COLO668 (cell line): Measurements from ENCODE around the gene KIAA1549.
"Not testable (repeated sequence)": the region's sequence is repeated elsewhere in the genome, so short reads cannot be mapped to it uniquely, and the experiment has no call there.

Source experiments
- DNase-seq: peaks from one replicate; lab custom pipeline; 2025; ENCODE audit not compliant: unreplicated experiment; lab: John Stamatoyannopoulos, UW

KIAA1549 gene

DNA sequence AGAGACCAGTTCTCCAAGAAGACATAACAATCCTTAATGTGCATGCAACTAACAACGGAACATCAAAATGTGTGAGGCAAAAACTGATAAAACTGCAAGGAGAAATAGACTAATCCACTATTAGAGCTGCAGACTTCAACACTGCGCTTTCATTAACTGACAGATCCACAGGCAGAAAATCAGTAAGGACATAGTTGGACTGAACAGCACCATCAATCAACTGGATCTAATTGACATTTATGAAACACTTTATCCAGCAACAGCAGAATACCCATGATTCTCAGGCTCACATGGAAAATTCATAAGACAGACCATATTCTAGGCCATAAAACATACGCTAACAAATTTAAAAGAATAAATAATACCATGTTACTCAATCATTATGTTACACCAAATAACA, 161.6 kb downstream of the KIAA1549 start:
- no peak for DNase-seq

DNA sequence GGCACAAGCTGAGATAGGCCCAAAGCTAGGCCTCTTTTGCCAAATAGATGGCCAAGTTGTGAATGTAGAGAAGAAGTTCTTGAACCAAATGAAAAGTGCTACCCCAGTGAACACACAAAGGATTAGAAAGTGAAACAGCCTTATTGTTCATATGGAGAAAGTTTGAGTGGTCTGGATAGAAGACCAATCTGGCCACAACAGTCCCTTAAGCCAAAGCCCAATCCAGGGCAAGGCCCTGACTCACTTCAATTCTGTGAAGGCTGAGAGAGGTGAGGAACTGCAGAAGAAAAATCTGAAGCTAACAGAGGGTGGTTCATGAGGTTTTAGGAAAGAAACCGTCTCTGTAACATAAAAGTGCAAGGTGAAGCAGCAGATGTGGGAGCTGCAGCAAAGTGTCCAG, 164.5 kb downstream of the KIAA1549 start:
- DNase-seq, result no peak

DNA sequence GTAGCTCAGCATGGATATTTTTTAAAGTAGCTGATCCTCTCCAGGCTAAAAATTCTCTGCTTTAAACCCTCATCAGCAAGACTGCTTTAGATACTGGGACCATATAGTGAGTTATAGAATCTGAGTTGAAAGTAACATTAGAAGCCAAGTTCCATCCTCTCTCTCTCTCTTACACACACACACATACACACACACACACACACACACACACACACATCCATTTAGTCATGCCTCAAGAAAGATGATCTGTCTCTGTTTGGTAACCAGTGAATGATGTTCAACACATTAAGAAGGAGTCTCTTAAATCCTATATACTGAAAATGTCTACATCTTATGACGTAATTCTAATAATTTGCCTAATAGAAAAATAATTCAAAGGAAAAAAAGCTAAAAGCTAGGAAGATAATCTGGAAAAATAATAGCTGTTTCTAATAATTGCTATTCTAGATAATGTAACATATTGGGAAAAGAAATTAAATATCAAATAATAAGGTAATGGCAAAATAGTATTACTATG, 166.3 kb downstream of the KIAA1549 start:
- no peak for DNase-seq

DNA sequence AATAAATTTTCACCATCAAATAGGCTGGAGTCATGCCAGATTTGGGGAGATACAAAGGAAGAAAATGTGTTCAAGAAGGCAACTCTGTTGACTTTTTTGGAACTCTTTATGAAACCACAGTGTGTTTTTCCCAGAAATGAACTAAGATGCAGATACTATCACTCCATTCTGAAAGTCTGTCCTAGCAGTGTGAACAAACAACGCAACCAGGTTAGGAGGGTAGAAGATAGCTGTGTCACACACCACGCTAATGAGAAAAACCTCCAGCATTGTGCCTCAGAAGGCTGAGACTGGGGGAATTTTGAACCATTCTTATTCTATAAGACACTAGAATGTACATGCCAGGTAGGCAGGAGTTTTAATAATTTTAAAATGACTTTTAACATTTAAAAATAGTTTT, 167.2 kb downstream of the KIAA1549 start:
- no peak for DNase-seq

DNA sequence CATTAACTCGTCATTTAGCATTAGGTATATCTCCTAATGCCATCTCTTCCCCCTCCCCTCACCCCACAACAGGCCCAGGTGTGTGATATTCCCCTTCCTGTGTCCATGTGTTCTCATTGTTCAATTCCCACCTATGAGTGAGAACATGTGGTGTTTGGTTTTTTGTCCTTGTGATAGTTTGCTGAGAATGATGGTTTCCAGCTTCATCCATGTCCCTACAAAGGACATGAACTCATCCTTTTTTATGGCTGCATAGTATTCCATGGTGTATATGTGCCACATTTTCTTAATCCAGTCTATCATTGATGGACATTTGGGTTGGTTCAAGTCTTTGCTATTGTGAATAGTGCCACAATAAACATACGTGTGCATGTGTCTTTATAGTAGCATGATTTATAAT, 169.9 kb downstream of the KIAA1549 start:
- not testable (repeated sequence) for DNase-seq

DNA sequence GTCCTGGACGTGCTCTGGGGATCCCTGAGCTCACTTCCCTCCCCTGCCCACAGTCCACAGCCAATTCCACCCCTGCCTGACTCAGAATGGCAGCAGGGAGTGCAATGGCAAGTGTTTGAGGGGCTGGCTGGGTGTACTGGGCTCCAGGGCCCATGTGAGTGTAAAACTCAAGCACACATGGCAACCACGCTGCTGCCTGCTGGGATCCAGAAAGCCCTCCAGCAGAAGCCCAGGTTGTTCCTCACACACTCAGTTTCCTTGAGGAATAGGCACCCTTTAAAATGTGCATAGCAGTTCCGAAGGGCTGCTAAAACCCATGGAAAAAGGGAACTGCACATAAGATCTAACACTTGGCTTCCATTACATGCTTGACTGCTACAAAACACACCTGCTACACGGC, 171.8 kb downstream of the KIAA1549 start:
- DNase-seq, result no peak

DNA sequence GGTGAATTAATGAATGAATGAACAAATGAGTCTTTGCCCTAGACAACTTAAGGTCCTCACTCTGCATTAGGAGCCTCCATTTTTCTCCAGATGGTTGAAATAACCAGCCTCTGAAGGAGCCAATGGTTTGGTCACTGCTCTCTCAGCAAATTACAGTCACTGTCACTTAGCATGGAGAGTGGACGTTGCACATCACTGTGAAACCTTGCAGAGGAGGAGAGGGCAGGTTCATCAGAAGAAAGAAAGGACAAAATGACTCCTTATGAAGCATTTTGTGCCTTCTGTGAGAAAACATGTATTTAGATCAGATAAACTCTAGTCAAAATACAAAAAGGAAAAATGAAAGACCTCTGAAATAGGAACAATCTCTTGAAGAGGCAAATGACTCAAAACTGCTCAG, 176.6 kb downstream of the KIAA1549 start:
- no peak for DNase-seq

DNA sequence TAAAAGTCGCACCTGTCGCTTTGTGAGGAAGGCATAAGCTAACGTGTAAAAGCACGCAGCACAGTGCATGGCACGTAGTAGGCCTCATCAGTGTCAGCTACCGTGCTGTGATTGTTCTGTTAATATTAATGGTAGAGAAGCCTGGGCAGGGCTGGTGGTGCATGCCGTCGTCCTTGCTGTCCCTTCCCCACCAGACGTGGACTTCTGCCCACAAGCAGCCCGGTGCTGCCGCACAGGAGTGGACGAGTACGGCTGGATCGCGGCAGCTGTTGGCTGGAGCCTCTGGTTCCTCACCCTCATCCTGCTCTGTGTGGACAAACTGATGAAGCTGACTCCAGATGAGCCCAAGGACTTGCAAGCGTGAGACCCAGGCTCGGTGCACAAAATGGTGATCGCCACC, 178.5 kb downstream of the KIAA1549 start:
- no peak for DNase-seq

DNA sequence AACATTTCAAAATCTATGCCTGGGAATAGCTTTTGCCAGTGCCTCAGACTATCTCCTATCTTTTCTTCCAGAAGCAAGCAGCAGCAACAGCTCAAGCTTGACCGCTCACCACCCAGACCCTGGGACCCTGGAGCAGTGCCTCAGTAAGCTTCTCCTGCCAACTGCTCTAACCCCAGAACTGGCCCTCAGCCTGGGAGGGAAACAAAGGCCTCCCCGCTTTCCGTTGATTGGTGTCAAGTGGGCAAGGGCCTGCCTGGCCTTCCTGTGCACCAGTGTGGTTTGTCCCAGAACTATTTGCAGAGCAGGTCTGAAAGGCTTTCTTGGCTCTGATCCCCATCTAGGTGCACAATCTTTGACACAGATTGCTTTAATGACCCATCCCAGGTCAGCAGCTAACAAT, 179.9 kb downstream of the KIAA1549 start:
- no peak for DNase-seq

DNA sequence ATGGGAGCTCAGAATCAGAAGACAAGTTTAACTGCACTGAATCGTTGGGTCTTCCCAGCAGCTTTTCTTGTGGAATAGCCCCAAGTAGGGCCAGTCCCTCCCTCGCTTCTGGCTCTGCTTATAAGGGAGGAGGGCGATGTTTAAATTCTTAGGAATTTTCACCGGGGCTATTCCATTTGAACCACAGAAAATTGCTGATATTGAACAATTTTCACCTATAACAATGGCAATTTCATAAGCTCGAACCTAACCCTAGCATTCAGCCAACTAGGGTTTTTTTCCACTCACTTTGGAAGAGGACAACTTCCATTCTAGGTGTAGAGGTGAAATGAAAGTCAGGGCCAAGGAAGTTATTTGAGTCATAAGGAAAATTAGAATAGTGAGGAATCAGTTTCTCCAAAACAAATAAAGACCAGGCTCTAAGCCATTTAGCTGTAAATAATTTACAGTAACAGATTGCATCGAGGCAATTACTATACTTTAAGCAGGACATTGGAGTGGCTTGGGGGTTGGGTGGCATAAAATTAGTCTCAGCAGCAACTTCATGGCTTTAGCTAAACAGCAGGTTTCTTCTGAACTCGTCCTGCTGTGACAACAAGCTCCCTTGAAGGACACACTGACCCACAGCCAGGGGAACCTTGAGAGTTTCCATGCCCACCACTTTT, 181.7 kb downstream of the KIAA1549 start:
- DNase-seq, result no peak

DNA sequence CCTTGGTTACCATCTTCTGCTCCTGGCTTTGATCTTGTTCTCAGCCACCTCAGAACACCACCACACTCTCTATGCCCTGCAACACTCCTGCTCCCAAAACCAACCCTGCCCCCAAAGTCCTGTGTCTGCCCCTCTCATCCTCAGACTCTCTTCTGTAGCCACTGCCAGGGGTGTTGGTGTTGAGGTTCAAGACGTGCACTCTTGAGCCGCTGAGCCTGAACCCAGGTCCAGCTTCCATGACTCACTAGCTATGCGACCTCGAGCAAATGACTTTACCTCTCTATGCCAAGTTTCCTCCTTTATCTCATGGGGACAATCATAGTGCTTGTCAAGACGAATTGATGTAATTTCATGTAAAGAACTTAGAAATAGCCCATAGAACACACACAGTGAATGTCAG, 182.4 kb downstream of the KIAA1549 start:
- no peak for DNase-seq

DNA sequence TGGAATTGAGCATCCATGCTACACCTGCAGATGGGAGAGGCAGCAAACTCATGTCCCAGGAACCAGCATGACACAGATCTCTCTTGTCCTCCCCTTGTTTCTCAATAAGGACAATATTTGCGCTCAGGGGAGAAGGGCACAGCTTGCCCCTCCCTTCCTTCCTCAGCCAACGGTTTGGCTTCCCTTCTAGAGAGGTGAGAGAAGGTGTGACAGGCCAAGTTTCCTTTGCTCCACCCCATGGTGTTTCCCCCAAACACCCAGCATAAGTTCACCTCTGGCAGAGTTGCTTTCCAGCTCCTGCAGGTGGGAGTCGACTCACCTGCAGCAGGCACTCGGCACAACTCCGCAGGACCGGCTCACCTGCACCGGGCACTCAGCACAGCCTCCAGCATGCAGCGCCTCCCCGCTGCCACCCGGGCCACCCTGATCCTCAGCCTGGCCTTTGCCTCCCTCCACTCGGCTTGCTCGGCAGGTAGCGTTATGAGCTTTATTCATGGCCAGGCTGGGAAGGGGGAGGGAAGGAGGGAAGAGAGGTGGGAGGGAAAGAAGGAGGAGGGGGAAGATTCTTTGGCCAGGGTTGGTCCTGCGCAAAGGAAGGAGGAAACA, 183.4 kb downstream of the KIAA1549 start, which contains the start of the genes ATP6V0A4 and TMEM213:
TSS of gene ATP6V0A4 (minus strand) at position 482 of the 606 bp plus-strand sequence. CDS start 26,949 bp downstream, outside the sequence.
TSS of gene TMEM213 (plus strand) at position 280 of the 606 bp plus-strand sequence. CDS start at position 391, 111 bp downstream.
- DNase-seq, result no peak

DNA sequence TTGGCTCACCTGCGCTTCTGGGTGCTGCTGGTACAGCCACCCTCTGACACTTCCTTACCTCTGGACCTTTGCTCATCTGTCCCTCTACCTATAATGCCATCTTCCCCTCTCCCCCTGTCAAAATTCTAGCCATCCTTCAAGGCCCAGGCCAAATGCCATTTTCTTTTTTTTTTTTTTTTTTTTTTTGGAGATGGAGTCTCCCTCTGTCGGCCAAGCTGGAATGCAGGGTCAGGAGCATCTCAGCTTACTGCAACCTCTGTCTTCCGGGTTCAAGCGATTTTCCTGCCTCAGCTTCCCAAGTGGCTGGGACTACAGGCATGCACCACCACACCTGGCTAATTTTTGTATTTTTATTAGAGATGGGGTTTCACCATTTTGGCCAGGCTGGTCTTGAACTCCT, 184.1 kb downstream of the KIAA1549 start:
- DNase-seq, result not testable (repeated sequence)

DNA sequence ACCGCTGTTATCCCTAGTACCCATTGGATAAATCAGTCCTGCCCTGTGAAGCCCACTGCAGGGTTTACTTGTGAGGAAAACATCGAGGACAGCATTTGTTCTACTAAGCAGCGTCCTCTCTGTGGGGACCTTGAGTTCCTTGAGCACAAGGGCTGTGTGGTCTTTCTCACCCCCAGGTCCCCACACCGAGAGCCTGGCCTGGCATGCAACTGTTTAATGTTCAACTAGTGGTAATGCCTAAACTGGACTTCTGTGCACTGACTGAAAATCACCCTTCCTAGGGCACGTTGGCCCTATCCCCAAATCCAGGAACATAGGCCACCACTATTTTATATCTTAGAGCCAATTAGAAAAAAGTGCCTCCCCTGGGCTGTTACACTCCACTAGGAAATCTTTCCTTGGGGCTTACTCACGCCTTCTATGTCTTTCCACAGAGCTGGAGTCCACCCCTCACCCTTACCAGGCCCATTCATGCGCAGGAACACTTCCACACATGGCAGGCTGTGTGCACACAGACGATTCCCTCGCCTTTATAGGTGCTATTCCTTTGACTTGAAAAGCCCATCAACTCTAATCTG, 185.1 kb downstream of the KIAA1549 start:
- no peak for DNase-seq

DNA sequence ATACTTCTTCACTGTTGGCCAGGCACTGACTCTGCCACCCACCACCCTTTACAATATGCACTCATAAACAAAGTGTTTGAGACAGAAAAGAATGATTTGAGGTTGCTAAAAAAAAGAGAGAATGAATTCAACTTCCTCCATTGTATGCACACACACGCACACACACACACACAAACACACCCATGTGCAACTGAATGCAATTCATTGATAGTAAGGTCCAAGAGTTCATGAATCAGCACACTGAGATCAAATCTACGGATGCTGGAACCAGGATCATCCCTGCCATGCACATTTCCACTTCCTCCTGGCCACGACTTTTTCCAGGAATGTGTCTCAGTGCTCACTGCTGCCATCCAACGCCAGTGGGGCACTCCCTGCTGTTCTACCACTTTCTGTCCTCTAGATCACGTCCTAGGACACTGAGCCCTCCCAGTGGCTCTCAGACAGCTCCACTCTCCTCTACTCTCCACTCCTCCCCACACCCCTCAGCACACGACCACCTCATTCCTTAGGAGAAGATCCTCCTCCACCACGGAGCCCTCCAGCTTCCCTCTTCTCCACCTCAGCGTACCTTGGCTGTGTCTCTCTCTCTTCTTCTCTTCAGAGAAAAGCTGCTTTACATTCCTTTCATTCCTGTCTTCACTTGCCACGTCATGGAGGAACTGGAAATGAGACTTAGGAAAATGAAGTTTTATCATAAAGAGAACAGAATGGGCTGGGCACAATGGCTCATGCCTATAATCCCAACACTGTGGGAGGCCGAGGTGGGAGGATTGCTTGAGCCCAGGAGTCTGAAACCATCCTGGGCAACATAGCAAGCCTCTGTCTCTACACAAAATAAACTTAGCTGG, 195.4 kb downstream of the KIAA1549 start:
- no peak for DNase-seq

DNA sequence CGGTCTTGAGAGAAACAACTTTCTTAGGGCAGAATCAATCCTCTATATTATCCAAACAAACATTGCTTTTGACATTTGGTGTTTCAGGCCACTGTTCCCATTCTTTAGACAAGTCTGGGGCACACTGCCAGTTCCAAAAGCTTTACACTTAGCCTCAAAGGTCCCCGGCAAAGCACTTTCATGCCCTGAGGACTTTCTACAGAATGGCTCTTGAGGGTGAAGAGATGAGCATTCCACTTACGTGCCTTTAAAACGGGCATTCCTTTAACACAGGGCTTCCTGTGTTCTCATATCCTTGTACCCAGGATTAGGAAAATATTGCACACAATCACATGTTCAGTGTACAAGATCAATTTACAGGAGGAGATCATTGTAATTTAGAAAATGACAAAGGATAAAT, 196.5 kb downstream of the KIAA1549 start:
- DNase-seq, result no peak
